ENCODE data around the gene ANKAR.

DNA sequence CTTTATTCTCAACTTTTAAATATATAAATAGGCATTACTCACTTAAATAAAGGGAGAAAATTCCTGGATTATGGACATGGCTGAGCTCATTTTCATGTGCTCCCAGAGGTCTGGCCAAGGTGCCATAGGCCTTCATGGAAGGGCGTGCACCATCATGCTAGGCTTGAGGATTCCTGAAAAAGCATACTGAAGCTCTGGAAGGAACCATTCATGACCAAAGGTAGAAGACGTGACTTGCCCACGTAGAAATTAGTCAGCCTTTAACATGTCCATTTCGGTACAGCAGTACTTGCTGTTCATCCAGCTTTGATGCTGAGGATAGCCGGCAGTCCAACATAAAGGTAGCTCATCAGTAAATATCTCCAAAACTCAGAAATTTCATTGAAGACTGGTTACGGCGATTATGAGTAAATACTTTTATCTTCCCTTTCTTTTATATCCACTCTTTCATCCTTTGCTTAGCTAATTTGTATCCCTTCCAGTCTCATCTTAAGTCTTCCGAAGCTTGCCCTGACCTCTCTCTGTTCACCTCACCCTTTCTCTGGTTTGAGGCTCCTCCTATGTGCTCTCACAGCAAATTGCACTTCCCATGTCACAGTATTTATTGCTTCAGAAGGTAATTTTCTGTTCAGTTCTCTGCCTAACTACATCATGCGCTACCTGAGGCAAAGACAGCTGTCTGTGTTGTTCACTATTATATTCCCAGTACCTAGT lies 45.5 kb upstream of the ANKAR start:
- TF ChIP-seq, protein P1, sequence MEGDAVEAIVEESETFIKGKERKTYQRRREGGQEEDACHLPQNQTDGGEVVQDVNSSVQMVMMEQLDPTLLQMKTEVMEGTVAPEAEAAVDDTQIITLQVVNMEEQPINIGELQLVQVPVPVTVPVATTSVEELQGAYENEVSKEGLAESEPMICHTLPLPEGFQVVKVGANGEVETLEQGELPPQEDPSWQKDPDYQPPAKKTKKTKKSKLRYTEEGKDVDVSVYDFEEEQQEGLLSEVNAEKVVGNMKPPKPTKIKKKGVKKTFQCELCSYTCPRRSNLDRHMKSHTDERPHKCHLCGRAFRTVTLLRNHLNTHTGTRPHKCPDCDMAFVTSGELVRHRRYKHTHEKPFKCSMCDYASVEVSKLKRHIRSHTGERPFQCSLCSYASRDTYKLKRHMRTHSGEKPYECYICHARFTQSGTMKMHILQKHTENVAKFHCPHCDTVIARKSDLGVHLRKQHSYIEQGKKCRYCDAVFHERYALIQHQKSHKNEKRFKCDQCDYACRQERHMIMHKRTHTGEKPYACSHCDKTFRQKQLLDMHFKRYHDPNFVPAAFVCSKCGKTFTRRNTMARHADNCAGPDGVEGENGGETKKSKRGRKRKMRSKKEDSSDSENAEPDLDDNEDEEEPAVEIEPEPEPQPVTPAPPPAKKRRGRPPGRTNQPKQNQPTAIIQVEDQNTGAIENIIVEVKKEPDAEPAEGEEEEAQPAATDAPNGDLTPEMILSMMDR (IDR thresholded peaks at IDR 0.05) = no peak
- TF ChIP-seq EP300 (IDR thresholded peaks at IDR 0.05) = no peak
- no peak for TF ChIP-seq POLR2A (IDR thresholded peaks at IDR 0.05)
- no peak for TF ChIP-seq POLR2AphosphoS5 (IDR thresholded peaks at IDR 0.05)

All from stomach (tissue), 4 donors.